Measurements from ENCODE around the gene FNDC11.

DNA sequence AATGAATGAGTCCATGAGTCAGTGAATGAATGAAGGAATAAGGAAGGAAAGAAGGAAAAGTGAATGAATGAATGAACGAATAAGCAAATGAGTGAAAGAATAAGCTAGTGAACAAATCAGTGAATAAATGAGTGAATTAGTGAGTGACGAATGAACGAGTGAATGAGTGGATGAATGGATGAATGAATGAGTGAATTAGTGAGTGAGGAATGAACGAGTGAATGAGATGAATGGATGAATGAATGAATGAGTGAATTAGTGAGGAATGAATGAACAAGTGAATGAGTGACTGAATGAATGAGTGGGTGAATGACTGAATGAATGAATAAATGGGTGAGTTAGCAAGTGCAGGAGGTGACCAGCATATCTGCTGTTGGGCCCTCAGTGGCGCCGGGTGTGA is 10.2 kb upstream of the FNDC11 start:
- TF ChIP-seq, protein P1, sequence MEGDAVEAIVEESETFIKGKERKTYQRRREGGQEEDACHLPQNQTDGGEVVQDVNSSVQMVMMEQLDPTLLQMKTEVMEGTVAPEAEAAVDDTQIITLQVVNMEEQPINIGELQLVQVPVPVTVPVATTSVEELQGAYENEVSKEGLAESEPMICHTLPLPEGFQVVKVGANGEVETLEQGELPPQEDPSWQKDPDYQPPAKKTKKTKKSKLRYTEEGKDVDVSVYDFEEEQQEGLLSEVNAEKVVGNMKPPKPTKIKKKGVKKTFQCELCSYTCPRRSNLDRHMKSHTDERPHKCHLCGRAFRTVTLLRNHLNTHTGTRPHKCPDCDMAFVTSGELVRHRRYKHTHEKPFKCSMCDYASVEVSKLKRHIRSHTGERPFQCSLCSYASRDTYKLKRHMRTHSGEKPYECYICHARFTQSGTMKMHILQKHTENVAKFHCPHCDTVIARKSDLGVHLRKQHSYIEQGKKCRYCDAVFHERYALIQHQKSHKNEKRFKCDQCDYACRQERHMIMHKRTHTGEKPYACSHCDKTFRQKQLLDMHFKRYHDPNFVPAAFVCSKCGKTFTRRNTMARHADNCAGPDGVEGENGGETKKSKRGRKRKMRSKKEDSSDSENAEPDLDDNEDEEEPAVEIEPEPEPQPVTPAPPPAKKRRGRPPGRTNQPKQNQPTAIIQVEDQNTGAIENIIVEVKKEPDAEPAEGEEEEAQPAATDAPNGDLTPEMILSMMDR (IDR thresholded peaks at IDR 0.05 in 8 of 11, conservative IDR thresholded peaks at IDR 0.05 in 3 of 11) = no peak
- no peak for TF ChIP-seq POLR2A (IDR thresholded peaks at IDR 0.05)
- no peak for TF ChIP-seq POLR2AphosphoS5 (IDR thresholded peaks at IDR 0.05)
